WTC11 (cell line): Measurements from ENCODE around the gene ITPRID1.

ENCODE experiments used
- ATF2 ChIP-seq: sonication (generic); formaldehyde crosslinking; IDR thresholded peaks from 2 replicates; pipeline ENCODE4 v1.8.1; 2022; ENCODE audit warnings: low read depth, missing genetic modification reagents, borderline replicate concordance
- CREM ChIP-seq: sonication (generic); formaldehyde crosslinking; IDR thresholded peaks from 2 replicates; pipeline ENCODE4 v1.8.1; 2022; ENCODE audit warnings: mild to moderate bottlenecking, missing genetic modification reagents, moderate library complexity
- FOXK1 ChIP-seq: sonication (generic); formaldehyde crosslinking; IDR thresholded peaks from 2 replicates; pipeline ENCODE4 v1.8.0; 2022; ENCODE audit warnings: mild to moderate bottlenecking, moderate library complexity, missing genetic modification reagents
- MAX ChIP-seq: sonication (generic); formaldehyde crosslinking; IDR thresholded peaks from 2 replicates; pipeline ENCODE4 v1.8.0; 2022; ENCODE audit warnings: mild to moderate bottlenecking, missing genetic modification reagents
- USF2 ChIP-seq: sonication (generic); formaldehyde crosslinking; IDR thresholded peaks from 2 replicates; pipeline ENCODE4 v1.8.1; 2023; ENCODE audit warnings: mild to moderate bottlenecking, missing genetic modification reagents, moderate library complexity
- ZNF232 ChIP-seq: sonication (generic); formaldehyde crosslinking; IDR thresholded peaks from 2 replicates; pipeline ENCODE4 v1.8.0; 2022; ENCODE audit warnings: mild to moderate bottlenecking, missing genetic modification reagents
- TF ChIP-seq, protein P1 (sequence below): fragments of 200-600 bp; IDR thresholded peaks from 2 replicates; pipeline ENCODE4 v1.8.0; 2022; ENCODE audit warnings: antibody characterized with exemption
- TF ChIP-seq, protein P2 (sequence below): sonication (generic); formaldehyde crosslinking; IDR thresholded peaks from 2 replicates; pipeline ENCODE4 v1.8.1; 2023; ENCODE audit warnings: mild to moderate bottlenecking, missing genetic modification reagents, moderate library complexity
- TF ChIP-seq, protein P3 (sequence below): sonication (generic); formaldehyde crosslinking; IDR thresholded peaks from 2 replicates; pipeline ENCODE4 v1.8.1; 2023; ENCODE audit warnings: mild to moderate bottlenecking, missing genetic modification reagents
- TF ChIP-seq, protein P4 (sequence below): sonication (generic); formaldehyde crosslinking; IDR thresholded peaks from 2 replicates; pipeline ENCODE4 v1.8.0; 2022; ENCODE audit warnings: mild to moderate bottlenecking, missing genetic modification reagents
- TF ChIP-seq, protein P5 (sequence below): sonication (generic); formaldehyde crosslinking; IDR thresholded peaks from 2 replicates; pipeline ENCODE4 v1.8.1; 2022; ENCODE audit warnings: low read depth, mild to moderate bottlenecking, moderate library complexity, missing genetic modification reagents, borderline replicate concordance

DNA sequence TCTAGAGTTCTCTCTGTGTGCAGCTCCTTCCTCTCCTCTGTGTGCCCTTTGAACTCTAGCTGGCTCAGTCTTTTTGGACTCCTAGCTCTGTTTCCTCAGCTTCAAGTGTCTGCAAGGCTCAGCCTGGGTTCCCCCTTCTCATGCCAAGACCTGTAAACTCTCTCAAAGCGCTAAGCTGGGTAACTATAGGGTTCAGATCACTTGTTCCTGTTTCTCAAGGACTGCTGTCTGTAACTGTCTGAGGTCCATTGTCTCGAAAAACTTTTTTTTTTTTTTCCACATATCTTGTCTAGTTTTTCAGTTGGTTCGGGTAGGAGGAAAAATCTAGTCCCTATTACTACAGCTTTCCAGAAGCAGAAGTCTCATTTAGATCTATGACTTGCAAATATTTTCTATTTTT lies 126.5 kb downstream of the ITPRID1 start:
- TF ChIP-seq USF2 (CRISPR knock-in tag) (no peak), ATF2 (CRISPR knock-in tag) (no peak), ZNF232 (CRISPR knock-in tag) (no peak), MAX (CRISPR knock-in tag) (no peak), FOXK1 (no peak), CREM (no peak)
- TF ChIP-seq, protein P1, sequence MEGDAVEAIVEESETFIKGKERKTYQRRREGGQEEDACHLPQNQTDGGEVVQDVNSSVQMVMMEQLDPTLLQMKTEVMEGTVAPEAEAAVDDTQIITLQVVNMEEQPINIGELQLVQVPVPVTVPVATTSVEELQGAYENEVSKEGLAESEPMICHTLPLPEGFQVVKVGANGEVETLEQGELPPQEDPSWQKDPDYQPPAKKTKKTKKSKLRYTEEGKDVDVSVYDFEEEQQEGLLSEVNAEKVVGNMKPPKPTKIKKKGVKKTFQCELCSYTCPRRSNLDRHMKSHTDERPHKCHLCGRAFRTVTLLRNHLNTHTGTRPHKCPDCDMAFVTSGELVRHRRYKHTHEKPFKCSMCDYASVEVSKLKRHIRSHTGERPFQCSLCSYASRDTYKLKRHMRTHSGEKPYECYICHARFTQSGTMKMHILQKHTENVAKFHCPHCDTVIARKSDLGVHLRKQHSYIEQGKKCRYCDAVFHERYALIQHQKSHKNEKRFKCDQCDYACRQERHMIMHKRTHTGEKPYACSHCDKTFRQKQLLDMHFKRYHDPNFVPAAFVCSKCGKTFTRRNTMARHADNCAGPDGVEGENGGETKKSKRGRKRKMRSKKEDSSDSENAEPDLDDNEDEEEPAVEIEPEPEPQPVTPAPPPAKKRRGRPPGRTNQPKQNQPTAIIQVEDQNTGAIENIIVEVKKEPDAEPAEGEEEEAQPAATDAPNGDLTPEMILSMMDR: no peak
- TF ChIP-seq, protein P2, sequence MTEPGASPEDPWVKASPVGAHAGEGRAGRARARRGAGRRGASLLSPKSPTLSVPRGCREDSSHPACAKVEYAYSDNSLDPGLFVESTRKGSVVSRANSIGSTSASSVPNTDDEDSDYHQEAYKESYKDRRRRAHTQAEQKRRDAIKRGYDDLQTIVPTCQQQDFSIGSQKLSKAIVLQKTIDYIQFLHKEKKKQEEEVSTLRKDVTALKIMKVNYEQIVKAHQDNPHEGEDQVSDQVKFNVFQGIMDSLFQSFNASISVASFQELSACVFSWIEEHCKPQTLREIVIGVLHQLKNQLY (CRISPR knock-in tag): no peak
- TF ChIP-seq, protein P3, sequence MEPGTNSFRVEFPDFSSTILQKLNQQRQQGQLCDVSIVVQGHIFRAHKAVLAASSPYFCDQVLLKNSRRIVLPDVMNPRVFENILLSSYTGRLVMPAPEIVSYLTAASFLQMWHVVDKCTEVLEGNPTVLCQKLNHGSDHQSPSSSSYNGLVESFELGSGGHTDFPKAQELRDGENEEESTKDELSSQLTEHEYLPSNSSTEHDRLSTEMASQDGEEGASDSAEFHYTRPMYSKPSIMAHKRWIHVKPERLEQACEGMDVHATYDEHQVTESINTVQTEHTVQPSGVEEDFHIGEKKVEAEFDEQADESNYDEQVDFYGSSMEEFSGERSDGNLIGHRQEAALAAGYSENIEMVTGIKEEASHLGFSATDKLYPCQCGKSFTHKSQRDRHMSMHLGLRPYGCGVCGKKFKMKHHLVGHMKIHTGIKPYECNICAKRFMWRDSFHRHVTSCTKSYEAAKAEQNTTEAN (CRISPR knock-in tag): no peak
- TF ChIP-seq, protein P4, sequence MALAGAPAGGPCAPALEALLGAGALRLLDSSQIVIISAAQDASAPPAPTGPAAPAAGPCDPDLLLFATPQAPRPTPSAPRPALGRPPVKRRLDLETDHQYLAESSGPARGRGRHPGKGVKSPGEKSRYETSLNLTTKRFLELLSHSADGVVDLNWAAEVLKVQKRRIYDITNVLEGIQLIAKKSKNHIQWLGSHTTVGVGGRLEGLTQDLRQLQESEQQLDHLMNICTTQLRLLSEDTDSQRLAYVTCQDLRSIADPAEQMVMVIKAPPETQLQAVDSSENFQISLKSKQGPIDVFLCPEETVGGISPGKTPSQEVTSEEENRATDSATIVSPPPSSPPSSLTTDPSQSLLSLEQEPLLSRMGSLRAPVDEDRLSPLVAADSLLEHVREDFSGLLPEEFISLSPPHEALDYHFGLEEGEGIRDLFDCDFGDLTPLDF (CRISPR knock-in tag): no peak
- TF ChIP-seq, protein P5, sequence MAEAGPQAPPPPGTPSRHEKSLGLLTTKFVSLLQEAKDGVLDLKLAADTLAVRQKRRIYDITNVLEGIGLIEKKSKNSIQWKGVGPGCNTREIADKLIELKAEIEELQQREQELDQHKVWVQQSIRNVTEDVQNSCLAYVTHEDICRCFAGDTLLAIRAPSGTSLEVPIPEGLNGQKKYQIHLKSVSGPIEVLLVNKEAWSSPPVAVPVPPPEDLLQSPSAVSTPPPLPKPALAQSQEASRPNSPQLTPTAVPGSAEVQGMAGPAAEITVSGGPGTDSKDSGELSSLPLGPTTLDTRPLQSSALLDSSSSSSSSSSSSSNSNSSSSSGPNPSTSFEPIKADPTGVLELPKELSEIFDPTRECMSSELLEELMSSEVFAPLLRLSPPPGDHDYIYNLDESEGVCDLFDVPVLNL (CRISPR knock-in tag): no peak
